ENCODE data around the gene C3orf18. TPM values are rescaled to one million over a fixed set of nuclear protein-coding genes. Genes with fewer than 3 reads are reported as not detected.

C3orf18 gene
- total and polyA plus RNA-seq, 8 donors, result 4.9 to 75.0 (median 8.2) TPM; not detected in 1

DNA sequence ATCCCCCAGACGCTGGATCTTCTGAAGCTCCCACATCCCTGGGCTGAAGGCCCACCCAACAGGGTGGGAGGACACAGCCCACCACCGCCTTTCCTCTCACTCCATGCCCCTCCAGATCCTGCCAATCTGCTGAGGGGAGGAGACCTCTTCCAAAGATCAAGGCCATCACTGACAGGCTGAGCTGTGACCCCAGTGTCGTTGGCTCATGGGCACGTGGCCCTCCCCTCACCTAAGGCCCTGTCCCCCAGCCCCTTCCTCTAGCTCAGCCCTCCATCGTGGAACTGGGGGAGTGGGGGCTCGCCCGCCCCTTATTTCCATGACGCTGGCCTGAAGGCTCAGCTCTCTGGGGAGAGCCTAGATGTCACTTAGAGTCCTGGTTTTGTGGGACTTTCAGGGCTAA is 10.4 kb downstream of the C3orf18 start:
- no peaks in the 10 kb centered on the region for H3K4me1 ChIP-seq
- TF ChIP-seq POLR2A (IDR thresholded peaks at IDR 0.05), result no peak
- TF ChIP-seq POLR2AphosphoS5 (IDR thresholded peaks at IDR 0.05), result no peak
- TF ChIP-seq EP300 (IDR thresholded peaks at IDR 0.05), result no peak
- TF ChIP-seq, protein P1, sequence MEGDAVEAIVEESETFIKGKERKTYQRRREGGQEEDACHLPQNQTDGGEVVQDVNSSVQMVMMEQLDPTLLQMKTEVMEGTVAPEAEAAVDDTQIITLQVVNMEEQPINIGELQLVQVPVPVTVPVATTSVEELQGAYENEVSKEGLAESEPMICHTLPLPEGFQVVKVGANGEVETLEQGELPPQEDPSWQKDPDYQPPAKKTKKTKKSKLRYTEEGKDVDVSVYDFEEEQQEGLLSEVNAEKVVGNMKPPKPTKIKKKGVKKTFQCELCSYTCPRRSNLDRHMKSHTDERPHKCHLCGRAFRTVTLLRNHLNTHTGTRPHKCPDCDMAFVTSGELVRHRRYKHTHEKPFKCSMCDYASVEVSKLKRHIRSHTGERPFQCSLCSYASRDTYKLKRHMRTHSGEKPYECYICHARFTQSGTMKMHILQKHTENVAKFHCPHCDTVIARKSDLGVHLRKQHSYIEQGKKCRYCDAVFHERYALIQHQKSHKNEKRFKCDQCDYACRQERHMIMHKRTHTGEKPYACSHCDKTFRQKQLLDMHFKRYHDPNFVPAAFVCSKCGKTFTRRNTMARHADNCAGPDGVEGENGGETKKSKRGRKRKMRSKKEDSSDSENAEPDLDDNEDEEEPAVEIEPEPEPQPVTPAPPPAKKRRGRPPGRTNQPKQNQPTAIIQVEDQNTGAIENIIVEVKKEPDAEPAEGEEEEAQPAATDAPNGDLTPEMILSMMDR (IDR thresholded peaks at IDR 0.05), result no peak
- peaks cover 0 to 10% (median 0%) of the 10 kb centered on the region in 3 donors for H3K27me3 ChIP-seq
- no peak overlapping the region for H3K27ac ChIP-seq
- no peak overlapping the region for H3K4me3 ChIP-seq
- no peaks in the 10 kb centered on the region for H3K36me3 ChIP-seq
- no peaks in the 10 kb centered on the region for H3K9me3 ChIP-seq
- no peak for DNase-seq
- 56 to 67% (median 62%) methylated on average over 8 of the region's 8 CpGs for WGBS, 5 donors
- intact Hi-C loops (cut with DNase I; ENCODE audit: low total_unique reads), result no loop called here

DNA sequence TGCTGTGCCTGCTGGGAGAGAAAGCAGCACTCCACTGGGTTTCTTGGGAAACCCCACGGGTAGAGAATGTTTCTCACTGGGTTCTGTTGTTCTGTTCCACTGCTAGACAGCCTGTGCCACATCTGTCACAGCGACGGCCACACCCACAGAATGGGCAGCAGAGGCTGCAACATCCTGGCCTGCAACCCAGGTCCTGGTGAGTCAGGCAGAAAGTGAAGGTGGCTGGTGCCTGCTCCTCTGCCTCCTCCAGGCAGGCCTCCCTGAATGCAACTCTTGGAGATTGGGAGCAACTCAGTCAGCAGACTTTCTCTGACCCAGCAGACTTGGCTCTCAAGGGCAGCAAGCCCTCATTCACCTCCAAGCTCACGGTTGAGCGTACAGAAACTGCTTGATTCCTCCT is 13.0 kb downstream of the C3orf18 start:
- no peak overlapping the region for H3K4me3 ChIP-seq
- H3K36me3 ChIP-seq, result no peaks in the 10 kb centered on the region
- intact Hi-C loops (cut with DNase I; ENCODE audit: low total_unique reads), result no loop called here
- no peak for DNase-seq
- no peak overlapping the region for H3K27ac ChIP-seq
- peaks cover 0 to 10% (median 0%) of the 10 kb centered on the region in 3 donors for H3K27me3 ChIP-seq
- H3K9me3 ChIP-seq, result no peaks in the 10 kb centered on the region
- H3K4me1 ChIP-seq, result no peaks in the 10 kb centered on the region
- WGBS, 5 donors, result 59 to 84% (median 70%) methylated on average over 2 to 5 of the region's 5 CpGs
- TF ChIP-seq POLR2A (IDR thresholded peaks at IDR 0.05), result no peak
- TF ChIP-seq, protein P1 (IDR thresholded peaks at IDR 0.05), result no peak
- no peak for TF ChIP-seq POLR2AphosphoS5 (IDR thresholded peaks at IDR 0.05)
- TF ChIP-seq EP300 (IDR thresholded peaks at IDR 0.05), result no peak

DNA sequence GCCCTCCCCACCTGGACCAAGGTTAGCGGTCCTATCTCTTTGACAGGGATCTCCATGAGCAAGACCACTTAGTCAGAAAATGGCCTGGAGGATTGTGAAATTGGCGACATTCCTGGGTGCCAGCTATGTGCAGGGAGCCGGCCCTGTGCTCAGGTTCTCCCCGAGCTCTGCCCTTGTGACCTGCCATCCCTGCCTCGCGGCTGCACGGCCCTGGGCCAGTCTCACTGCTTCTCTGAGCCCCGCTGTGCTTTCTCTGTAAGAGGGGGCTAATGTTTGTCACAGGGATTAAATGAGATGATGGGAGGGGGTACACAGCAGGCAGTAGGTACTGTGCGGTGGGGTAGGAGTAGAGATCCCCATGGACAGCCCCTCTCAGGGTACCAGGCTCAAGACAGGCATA is 14.9 kb downstream of the C3orf18 start:
- Histone ChIP-seq H3K36me3 (no peaks in the 10 kb centered on the region), H3K4me1 (no peaks in the 10 kb centered on the region), H3K27ac (no peak overlapping the region), H3K9me3 (no peaks in the 10 kb centered on the region), H3K4me3 (no peak overlapping the region), H3K27me3 (peaks cover 0 to 10% (median 0%) of the 10 kb centered on the region in 3 donors)
- 66 to 82% (median 78%) methylated on average over 9 of the region's 9 CpGs for WGBS, 5 donors
- TF ChIP-seq POLR2A (IDR thresholded peaks at IDR 0.05), result no peak
- TF ChIP-seq, protein P1 (IDR thresholded peaks at IDR 0.05), result no peak
- no peak for TF ChIP-seq EP300 (IDR thresholded peaks at IDR 0.05)
- TF ChIP-seq POLR2AphosphoS5 (IDR thresholded peaks at IDR 0.05), result no peak
- intact Hi-C loops (cut with DNase I; ENCODE audit: low total_unique reads), result no loop called here
- DNase-seq, result no peak

DNA sequence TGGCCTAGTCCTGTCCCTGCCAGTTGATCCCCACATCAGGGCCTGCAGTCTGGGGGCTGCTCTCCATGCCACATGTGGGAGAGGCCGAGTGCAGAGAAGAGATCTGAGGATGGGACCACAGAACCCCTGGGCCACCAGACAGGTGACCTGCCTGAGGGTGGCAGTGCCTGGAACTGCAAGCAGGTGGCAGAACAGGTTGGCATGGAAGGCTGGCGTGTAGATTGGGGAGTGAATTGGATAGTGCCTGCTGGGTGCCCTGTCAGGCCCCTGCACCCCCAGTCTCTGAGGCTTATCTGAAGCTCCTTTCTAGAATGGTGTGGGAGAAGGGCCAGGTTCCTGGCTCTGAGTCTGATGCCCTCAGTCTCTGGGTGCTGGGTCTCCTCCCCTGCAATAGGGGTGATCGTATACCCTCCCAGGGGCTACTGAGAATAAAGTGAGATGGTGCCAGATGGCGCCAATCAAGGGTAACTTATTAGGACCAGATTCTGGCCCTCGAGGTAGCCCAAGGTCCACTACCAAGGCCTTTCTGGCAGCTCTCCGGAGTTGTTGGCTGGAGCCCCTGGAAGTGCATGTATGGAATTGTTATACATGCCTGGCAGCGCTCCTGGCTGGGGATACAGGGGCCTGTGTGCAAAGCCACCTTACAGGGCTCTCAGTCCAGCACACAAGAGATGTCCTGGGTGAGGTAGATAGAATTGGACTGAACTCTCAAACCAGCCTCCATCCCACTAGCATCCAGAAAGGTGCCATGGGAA is 15.7 kb downstream of the C3orf18 start:
- H3K27ac ChIP-seq, result no peak overlapping the region
- no peaks in the 10 kb centered on the region for H3K9me3 ChIP-seq
- no peaks in the 10 kb centered on the region for H3K36me3 ChIP-seq
- peaks cover 0 to 10% (median 0%) of the 10 kb centered on the region in 3 donors for H3K27me3 ChIP-seq
- intact Hi-C loops (cut with DNase I; ENCODE audit: low total_unique reads), result no loop called here
- 67 to 83% (median 71%) methylated on average over 6 to 7 of the region's 7 CpGs for WGBS, 5 donors
- DNase-seq, result peak in 1 of 2 donors; percentile 39
- H3K4me1 ChIP-seq, result no peaks in the 10 kb centered on the region
- no peak overlapping the region for H3K4me3 ChIP-seq
- TF ChIP-seq, protein P1 (IDR thresholded peaks at IDR 0.05), result peak in 3 of 7 experiments; percentile 8 to 30 (median 28)
- no peak for TF ChIP-seq POLR2AphosphoS5 (IDR thresholded peaks at IDR 0.05)
